Activated T-cell treated with anti-CD3 and anti-CD28 coated beads, Interleukin-2, amount 50 U/mL, for 1 hour (primary cell): ENCODE results near the gene SNRNP200.

Experiments used
- DNase-seq: peaks from one replicate; pipeline ENCODE4 v3.0.0-alpha.2; 2020

The SNRNP200 gene

GRCh38 chr2:96248624-96249023 is 56.7 kb downstream of the SNRNP200 start:
- no peak for DNase-seq

GRCh38 chr2:96247896-96248295 is 57.5 kb downstream of the SNRNP200 start:
- DNase-seq = no peak

GRCh38 chr2:96247009-96247408 is 58.3 kb downstream of the SNRNP200 start:
- DNase-seq = no peak

- no peak for DNase-seq
Observed at GRCh38 chr2:96245609-96246390, 59.5 kb downstream of the SNRNP200 start.

GRCh38 chr2:96243843-96244242 is 61.5 kb downstream of the SNRNP200 start:
- no peak for DNase-seq

GRCh38 chr2:96241900-96242611 is 63.3 kb downstream of the SNRNP200 start:
- DNase-seq = peak; percentile 37

- no peak for DNase-seq
Observed at GRCh38 chr2:96241227-96241626, 64.1 kb downstream of the SNRNP200 start.

GRCh38 chr2:96240341-96241038 is 64.9 kb downstream of the SNRNP200 start:
- no peak for DNase-seq

- no peak for DNase-seq
Observed at GRCh38 chr2:96239745-96240264, 65.5 kb downstream of the SNRNP200 start.

GRCh38 chr2:96239091-96239490 is 66.3 kb downstream of the SNRNP200 start:
- no peak for DNase-seq

- no peak for DNase-seq
Observed at GRCh38 chr2:96238266-96238665, 67.1 kb downstream of the SNRNP200 start.

- DNase-seq = no peak
Observed at GRCh38 chr2:96236882-96237281, 68.5 kb downstream of the SNRNP200 start.

GRCh38 chr2:96233880-96234316 is 71.4 kb downstream of the SNRNP200 start:
- DNase-seq = no peak

GRCh38 chr2:96233436-96233835 is 71.9 kb downstream of the SNRNP200 start:
- no peak for DNase-seq

- no peak for DNase-seq
Observed at GRCh38 chr2:96231316-96231715, 74.0 kb downstream of the SNRNP200 start.

- DNase-seq = no peak
Observed at GRCh38 chr2:96225016-96225533, 80.3 kb downstream of the SNRNP200 start.
